Measurements from ENCODE around the gene LNX1. TPM values are rescaled to one million over a fixed set of nuclear protein-coding genes. Genes with fewer than 3 reads are reported as not detected.

Gene LNX1
- total RNA-seq, result 0.11 and 0.25 TPM in 2 replicates

GRCh38 chr4:53591372-53591892 lies at the start of gene LNX1:
TSS of gene LNX1 (minus strand) at chr4:53591486. CDS start at chr4:53574002, 17,484 bp downstream.

Other genes starting within 250 kb of the LNX1 start
- gene SCFD2, start 225.4 kb downstream of the LNX1 start, total RNA-seq, result 25.5 and 49.9 TPM in 2 replicates
- gene FIP1L1, start 213.8 kb downstream of the LNX1 start, total RNA-seq, result 72.7 and 84.8 TPM in 2 replicates

All from uterine smooth muscle cell (primary cell).